SK-N-SH treated with all-trans-retinoic acid at 6 μM for 48 hours (cell line): Measurements from ENCODE around the gene POU3F3.

Experiments used
- ATAC-seq: fragments of 200-7000 bp; cut with Tn5 transposase; 3 replicates; pipeline ENCODE4 v1.9.1; 2020; ENCODE audit warnings: mild to moderate bottlenecking, moderate library complexity
- ARNTL ChIP-seq: fragments of 450-650 bp; formaldehyde crosslinking; IDR thresholded peaks from 2 replicates; pipeline ENCODE4 v1.5.0; 2020; ENCODE audit warnings: low read depth, mild to moderate bottlenecking, moderate library complexity, borderline replicate concordance
- BACH2 ChIP-seq: fragments of 250-450 bp; sonication (Bioruptor Pico); IDR thresholded peaks from 2 replicates; pipeline ENCODE4 v1.9.0; 2021; ENCODE audit warnings: mild to moderate bottlenecking, borderline replicate concordance
- CSDC2 ChIP-seq: fragments of 250-450 bp; sonication (Bioruptor Pico); IDR thresholded peaks from 2 replicates; pipeline ENCODE4 v1.5.0; 2020; ENCODE audit warnings: mild to moderate bottlenecking, moderate library complexity
- ESRRG ChIP-seq: fragments of 250-450 bp; sonication (Bioruptor Pico); IDR thresholded peaks from 2 replicates; pipeline ENCODE4 v1.6.1; 2021; ENCODE audit warnings: mild to moderate bottlenecking
- GLIS3 ChIP-seq: fragments of 250-450 bp; sonication (Bioruptor Pico); IDR thresholded peaks from 2 replicates; pipeline ENCODE4 v1.5.0; 2020; ENCODE audit warnings: mild to moderate bottlenecking, moderate library complexity
- ISL1 ChIP-seq: fragments of 250-450 bp; sonication (Bioruptor Pico); IDR thresholded peaks from 2 replicates; pipeline ENCODE4 v2.1.2; 2022; ENCODE audit warnings: mild to moderate bottlenecking, moderate library complexity
- PPARA ChIP-seq: fragments of 250-450 bp; sonication (Bioruptor Pico); IDR thresholded peaks from 2 replicates; pipeline ENCODE4 v1.5.0; 2020; ENCODE audit warnings: mild to moderate bottlenecking, borderline replicate concordance
- RARB ChIP-seq: fragments of 250-450 bp; sonication (Bioruptor Pico); IDR thresholded peaks from 2 replicates; pipeline ENCODE4 v1.8.0; 2021; ENCODE audit warnings: mild to moderate bottlenecking, moderate library complexity
- SNAI2 ChIP-seq: fragments of 250-450 bp; sonication (Bioruptor Pico); IDR thresholded peaks from 2 replicates; pipeline ENCODE4 v1.5.0; 2020; ENCODE audit warnings: mild to moderate bottlenecking, moderate library complexity
- TCF4 ChIP-seq: fragments of 250-450 bp; sonication (Bioruptor Pico); IDR thresholded peaks from 2 replicates; pipeline ENCODE4 v1.8.0; 2021; ENCODE audit warnings: mild to moderate bottlenecking, moderate library complexity, borderline replicate concordance
- TOX ChIP-seq: fragments of 250-450 bp; sonication (Bioruptor Pico); IDR thresholded peaks from 2 replicates; pipeline ENCODE4 v1.8.0; 2021; ENCODE audit warnings: mild to moderate bottlenecking, moderate library complexity, borderline replicate concordance
- ZC3H10 ChIP-seq: fragments of 250-450 bp; sonication (Bioruptor Pico); IDR thresholded peaks from 2 replicates; pipeline ENCODE4 v1.5.1; 2021; ENCODE audit warnings: mild to moderate bottlenecking, moderate library complexity
- ZFP3 ChIP-seq: fragments of 250-450 bp; sonication (Bioruptor Pico); IDR thresholded peaks from 2 replicates; pipeline ENCODE4 v1.5.0; 2020; ENCODE audit warnings: mild to moderate bottlenecking, moderate library complexity
- ZFP30 ChIP-seq: fragments of 450-650 bp; formaldehyde crosslinking; IDR thresholded peaks from 2 replicates; pipeline ENCODE4 v1.5.0; 2022; ENCODE audit warnings: mild to moderate bottlenecking, moderate library complexity
- ZNF565 ChIP-seq: fragments of 450-650 bp; formaldehyde crosslinking; conservative IDR thresholded peaks from 2 replicates; pipeline ENCODE4 v1.5.0; 2020; ENCODE audit warnings: low read depth, mild to moderate bottlenecking, moderate library complexity
- ZNF8 ChIP-seq: fragments of 450-650 bp; formaldehyde crosslinking; IDR thresholded peaks from 2 replicates; pipeline ENCODE4 v1.5.0; 2020; ENCODE audit warnings: mild to moderate bottlenecking, moderate library complexity
- TF ChIP-seq, protein P1 (sequence below): fragments of 250-450 bp; sonication (Bioruptor Pico); IDR thresholded peaks from 2 replicates; pipeline ENCODE4 v1.5.1; 2021; ENCODE audit warnings: mild to moderate bottlenecking, moderate library complexity
- TF ChIP-seq, protein P2 (sequence below): fragments of 250-450 bp; sonication (Bioruptor Pico); IDR thresholded peaks from 2 replicates; pipeline ENCODE4 v1.8.0; 2021; ENCODE audit warnings: low read depth, mild to moderate bottlenecking, moderate library complexity, borderline replicate concordance
- TF ChIP-seq, protein P3 (sequence below): fragments of 250-450 bp; sonication (Bioruptor Pico); IDR thresholded peaks from 2 replicates; pipeline ENCODE4 v1.5.0; 2020; ENCODE audit warnings: mild to moderate bottlenecking, moderate library complexity
- TF ChIP-seq, protein P4 (sequence below): fragments of 250-450 bp; sonication (Bioruptor Pico); IDR thresholded peaks from 2 replicates; pipeline ENCODE4 v1.5.1; 2020; ENCODE audit warnings: low read depth, mild to moderate bottlenecking, moderate library complexity

Gene POU3F3

DNA sequence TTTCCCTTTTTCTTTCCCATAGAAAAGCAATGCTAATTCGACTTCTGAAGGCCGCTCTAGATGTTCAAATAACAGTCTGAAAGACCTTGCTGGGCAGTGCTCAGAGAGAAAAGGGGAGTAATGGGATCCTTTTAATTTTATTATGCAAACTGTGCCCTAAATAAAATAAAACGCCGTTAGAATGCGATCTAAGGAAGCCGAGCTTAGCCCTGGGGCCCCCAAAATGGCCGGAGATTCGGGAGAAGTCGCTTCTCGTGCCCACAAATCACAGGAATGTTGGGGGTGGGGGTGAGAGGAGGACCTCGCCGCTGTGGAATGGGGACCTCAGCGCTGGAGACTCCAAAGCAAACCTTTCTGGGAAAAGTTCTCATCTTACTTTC lies 8.4 kb upstream of the POU3F3 start (continued):
- no peak for TF ChIP-seq ZC3H10
- TF ChIP-seq, protein P1, sequence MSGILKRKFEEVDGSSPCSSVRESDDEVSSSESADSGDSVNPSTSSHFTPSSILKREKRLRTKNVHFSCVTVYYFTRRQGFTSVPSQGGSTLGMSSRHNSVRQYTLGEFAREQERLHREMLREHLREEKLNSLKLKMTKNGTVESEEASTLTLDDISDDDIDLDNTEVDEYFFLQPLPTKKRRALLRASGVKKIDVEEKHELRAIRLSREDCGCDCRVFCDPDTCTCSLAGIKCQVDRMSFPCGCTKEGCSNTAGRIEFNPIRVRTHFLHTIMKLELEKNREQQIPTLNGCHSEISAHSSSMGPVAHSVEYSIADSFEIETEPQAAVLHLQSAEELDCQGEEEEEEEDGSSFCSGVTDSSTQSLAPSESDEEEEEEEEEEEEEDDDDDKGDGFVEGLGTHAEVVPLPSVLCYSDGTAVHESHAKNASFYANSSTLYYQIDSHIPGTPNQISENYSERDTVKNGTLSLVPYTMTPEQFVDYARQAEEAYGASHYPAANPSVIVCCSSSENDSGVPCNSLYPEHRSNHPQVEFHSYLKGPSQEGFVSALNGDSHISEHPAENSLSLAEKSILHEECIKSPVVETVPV (CRISPR knock-in tag): no peak

DNA sequence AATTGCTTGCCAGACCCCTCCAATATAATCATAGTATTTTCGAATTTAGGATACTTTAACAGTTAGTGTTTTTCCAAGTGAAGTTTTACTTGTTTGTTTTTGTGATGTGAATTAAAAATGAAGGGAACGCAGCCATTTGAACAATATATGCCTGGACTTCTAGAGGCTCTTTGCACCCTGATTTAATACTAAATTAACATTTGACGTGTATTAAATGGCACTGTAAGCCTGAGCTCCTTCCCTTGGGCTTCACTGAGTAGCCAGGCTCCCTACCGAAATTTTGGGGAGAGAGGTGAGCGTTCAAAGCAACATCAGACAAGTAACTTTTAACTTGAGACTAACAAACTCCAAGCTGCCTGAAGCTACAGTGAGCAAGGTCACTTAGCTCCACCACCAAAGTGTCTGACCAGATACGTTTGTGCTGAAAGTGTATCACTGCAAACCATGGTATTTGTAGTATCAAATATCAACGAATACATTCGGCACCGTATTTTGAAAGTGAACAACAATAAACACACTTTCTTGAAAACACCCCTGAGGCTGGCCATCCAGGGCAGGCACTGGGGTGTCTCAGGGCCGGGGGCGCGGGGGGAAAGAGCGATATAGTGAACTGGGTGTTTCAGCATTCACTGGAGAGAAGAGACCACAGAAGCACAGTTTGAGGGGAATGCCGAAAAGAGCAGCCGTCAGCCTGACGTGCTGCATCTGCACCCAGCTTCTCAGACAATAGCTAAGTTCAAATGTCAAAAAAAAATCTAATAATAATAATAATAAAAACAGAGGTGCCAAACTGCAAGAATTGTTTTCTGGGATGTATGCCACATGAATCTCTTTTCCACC lies 7.7 kb upstream of the POU3F3 start:
- ATAC-seq: no peak
- TF ChIP-seq ZNF8 (CRISPR knock-in tag) (no peak), GLIS3 (CRISPR knock-in tag) (no peak), SNAI2 (CRISPR knock-in tag) (no peak)
- TF ChIP-seq, all 23 proteins: peak for 0

DNA sequence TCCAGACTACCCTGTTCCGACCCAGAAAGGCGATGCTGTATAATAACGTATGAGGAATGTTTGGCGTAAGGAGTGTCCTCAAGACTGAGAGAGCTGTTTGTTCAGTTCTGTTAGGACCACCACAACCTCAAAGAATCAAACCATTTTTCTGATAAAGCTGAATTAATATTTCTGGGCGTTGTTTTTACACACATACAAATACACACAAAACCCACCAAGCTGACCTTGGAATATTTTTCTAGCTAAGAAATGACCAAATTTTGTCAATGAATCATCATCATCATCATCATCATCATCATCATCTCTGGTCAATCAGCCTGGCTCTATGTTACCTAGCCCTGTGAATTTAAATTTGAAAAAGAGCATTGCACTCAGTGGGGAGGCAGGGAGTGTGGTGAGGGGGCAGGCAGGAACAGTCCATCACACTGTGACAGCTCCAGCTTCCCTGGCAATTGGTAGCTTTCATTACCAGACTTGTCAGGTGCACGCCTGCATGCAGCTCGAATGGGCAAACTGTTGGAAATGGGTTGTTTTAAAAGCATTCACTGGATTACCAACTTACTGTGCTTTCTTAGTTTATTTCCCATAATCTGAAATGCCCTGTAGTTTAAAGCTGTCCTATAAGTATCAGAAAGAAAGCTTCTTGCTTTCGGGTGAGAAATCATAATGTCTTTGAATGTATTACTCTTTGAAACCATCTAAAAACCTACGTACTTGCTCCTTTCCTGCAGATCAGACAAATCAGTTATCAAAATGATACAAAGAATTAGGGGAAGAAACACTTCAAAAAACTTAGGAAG lies 6.9 kb upstream of the POU3F3 start:
- TF ChIP-seq ZNF565 (no peak), SNAI2 (CRISPR knock-in tag) (no peak), RARB (CRISPR knock-in tag) (no peak), PPARA (CRISPR knock-in tag) (no peak), TCF4 (CRISPR knock-in tag) (no peak), ZC3H10 (no peak), GLIS3 (CRISPR knock-in tag) (no peak), ZFP30 (CRISPR knock-in tag) (no peak), ISL1 (CRISPR knock-in tag) (no peak), CSDC2 (no peak), ESRRG (no peak), ZFP3 (CRISPR knock-in tag) (no peak), ZNF8 (CRISPR knock-in tag) (no peak), BACH2 (CRISPR knock-in tag) (no peak), ARNTL (CRISPR knock-in tag) (no peak), TOX (no peak)
- TF ChIP-seq, protein P2, sequence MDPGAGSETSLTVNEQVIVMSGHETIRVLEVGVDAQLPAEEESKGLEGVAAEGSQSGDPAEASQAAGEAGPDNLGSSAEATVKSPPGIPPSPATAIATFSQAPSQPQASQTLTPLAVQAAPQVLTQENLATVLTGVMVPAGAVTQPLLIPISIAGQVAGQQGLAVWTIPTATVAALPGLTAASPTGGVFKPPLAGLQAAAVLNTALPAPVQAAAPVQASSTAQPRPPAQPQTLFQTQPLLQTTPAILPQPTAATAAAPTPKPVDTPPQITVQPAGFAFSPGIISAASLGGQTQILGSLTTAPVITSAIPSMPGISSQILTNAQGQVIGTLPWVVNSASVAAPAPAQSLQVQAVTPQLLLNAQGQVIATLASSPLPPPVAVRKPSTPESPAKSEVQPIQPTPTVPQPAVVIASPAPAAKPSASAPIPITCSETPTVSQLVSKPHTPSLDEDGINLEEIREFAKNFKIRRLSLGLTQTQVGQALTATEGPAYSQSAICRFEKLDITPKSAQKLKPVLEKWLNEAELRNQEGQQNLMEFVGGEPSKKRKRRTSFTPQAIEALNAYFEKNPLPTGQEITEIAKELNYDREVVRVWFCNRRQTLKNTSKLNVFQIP (CRISPR knock-in tag): no peak
- TF ChIP-seq, protein P1 (CRISPR knock-in tag): no peak
- TF ChIP-seq, protein P3, sequence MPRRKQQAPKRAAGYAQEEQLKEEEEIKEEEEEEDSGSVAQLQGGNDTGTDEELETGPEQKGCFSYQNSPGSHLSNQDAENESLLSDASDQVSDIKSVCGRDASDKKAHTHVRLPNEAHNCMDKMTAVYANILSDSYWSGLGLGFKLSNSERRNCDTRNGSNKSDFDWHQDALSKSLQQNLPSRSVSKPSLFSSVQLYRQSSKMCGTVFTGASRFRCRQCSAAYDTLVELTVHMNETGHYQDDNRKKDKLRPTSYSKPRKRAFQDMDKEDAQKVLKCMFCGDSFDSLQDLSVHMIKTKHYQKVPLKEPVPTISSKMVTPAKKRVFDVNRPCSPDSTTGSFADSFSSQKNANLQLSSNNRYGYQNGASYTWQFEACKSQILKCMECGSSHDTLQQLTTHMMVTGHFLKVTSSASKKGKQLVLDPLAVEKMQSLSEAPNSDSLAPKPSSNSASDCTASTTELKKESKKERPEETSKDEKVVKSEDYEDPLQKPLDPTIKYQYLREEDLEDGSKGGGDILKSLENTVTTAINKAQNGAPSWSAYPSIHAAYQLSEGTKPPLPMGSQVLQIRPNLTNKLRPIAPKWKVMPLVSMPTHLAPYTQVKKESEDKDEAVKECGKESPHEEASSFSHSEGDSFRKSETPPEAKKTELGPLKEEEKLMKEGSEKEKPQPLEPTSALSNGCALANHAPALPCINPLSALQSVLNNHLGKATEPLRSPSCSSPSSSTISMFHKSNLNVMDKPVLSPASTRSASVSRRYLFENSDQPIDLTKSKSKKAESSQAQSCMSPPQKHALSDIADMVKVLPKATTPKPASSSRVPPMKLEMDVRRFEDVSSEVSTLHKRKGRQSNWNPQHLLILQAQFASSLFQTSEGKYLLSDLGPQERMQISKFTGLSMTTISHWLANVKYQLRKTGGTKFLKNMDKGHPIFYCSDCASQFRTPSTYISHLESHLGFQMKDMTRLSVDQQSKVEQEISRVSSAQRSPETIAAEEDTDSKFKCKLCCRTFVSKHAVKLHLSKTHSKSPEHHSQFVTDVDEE (CRISPR knock-in tag): no peak
- TF ChIP-seq, protein P4, sequence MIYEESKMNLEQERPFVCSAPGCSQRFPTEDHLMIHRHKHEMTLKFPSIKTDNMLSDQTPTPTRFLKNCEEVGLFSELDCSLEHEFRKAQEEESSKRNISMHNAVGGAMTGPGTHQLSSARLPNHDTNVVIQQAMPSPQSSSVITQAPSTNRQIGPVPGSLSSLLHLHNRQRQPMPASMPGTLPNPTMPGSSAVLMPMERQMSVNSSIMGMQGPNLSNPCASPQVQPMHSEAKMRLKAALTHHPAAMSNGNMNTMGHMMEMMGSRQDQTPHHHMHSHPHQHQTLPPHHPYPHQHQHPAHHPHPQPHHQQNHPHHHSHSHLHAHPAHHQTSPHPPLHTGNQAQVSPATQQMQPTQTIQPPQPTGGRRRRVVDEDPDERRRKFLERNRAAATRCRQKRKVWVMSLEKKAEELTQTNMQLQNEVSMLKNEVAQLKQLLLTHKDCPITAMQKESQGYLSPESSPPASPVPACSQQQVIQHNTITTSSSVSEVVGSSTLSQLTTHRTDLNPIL (CRISPR knock-in tag): no peak
- TF ChIP-seq, all 23 proteins: peak for 0

More for the DNA sequence above, 6.9 kb upstream of the POU3F3 start:
- ATAC-seq: no peak
